H1 (cell line): ENCODE measurements around the gene DYRK1A. TPM values are rescaled to one million over a fixed set of nuclear protein-coding genes. Genes with fewer than 3 reads are reported as not detected.

ENCODE experiments used
- CTCF ChIA-PET: fragments of 300-600 bp; sonication (Branson Sonifier 250); formaldehyde crosslinking; loops from one replicate; lab custom pipeline; 2021; ENCODE audit not compliant: partially characterized antibody; lab: Charles Lee
- POLR2A ChIA-PET: fragments of 300-600 bp; sonication (Branson Sonifier 250); formaldehyde crosslinking; loops from one replicate; lab custom pipeline; 2021; ENCODE audit warnings: inconsistent platforms; ENCODE audit not compliant: partially characterized antibody; lab: Charles Lee
- DNase-seq, 2 experiments: peaks; one replicate each; pipeline versions ENCODE4 v3.0.0 to v3.0.0-alpha.2; 2010 to 2022; ENCODE audit warnings: low spot score in 2 of 2, low read depth in 1 of 2, mixed read lengths in 1 of 2
- FAIRE-seq: peaks from 2 replicates; lab custom pipeline; 2011; peaks lifted over from hg19 to GRCh38; lab: Jason Lieb, UNC
- H2AFZ ChIP-seq: 2 replicates; pipeline ENCODE4 v1.8.1; 2012; ENCODE audit warnings: low read length, inconsistent platforms
- H2AK5ac ChIP-seq: 2 replicates; pipeline ENCODE4 v1.6.1; 2013; ENCODE audit warnings: low read depth, low read length
- H2BK120ac ChIP-seq: replicated peaks from 2 replicates; pipeline ENCODE3; 2013; ENCODE audit warnings: low read depth, low read length, inconsistent platforms
- H2BK12ac ChIP-seq: 2 replicates; pipeline ENCODE4 v1.6.1; 2013; ENCODE audit warnings: low read depth, low read length
- H2BK15ac ChIP-seq: 2 replicates; pipeline ENCODE4 v1.6.1; 2013; ENCODE audit warnings: low read length
- H2BK20ac ChIP-seq: 2 replicates; pipeline ENCODE4 v1.6.1; 2013; ENCODE audit warnings: low read length
- H2BK5ac ChIP-seq: 2 replicates; pipeline ENCODE4 v1.6.1; 2013; ENCODE audit warnings: low read depth, low read length
- H3K14ac ChIP-seq: 2 replicates; pipeline ENCODE4 v1.6.1; 2013; ENCODE audit warnings: inconsistent platforms; ENCODE audit not compliant: insufficient read length
- H3K18ac ChIP-seq: 2 replicates; pipeline ENCODE4 v1.6.1; 2013; ENCODE audit warnings: low read length; ENCODE audit errors: extremely low read depth
- H3K23ac ChIP-seq: 2 replicates; pipeline ENCODE4 v1.6.1; 2013; ENCODE audit warnings: inconsistent platforms; ENCODE audit not compliant: insufficient read length
- H3K23me2 ChIP-seq: 2 replicates; pipeline ENCODE4 v1.6.1; 2013; ENCODE audit warnings: low read depth, low read length
- H3K27ac ChIP-seq: 2 replicates; pipeline ENCODE4 v1.6.1; 2011; ENCODE audit warnings: low read depth, low read length, inconsistent platforms
- H3K27me3 ChIP-seq, 4 experiments: replicated peaks in 1 of 4; 1 replicate in 1 of 4; 2 replicates in 3 of 4; pipeline versions ENCODE4 v1.6.1 to v1.8.1; 2011 to 2013; ENCODE audit warnings: low read length in 3 of 4, mild to moderate bottlenecking in 3 of 4, inconsistent platforms in 2 of 4, mixed read lengths in 2 of 4, moderate library complexity in 1 of 4; ENCODE audit not compliant: control insufficient read depth in 3 of 4, insufficient read depth in 3 of 4; ENCODE audit errors: extremely low read depth in 1 of 4
- H3K36me3 ChIP-seq, 4 experiments: 2 replicates each; pipeline versions ENCODE4 v1.6.1 to v1.8.1; 2011 to 2013; ENCODE audit warnings: mild to moderate bottlenecking in 4 of 4, low read length in 3 of 4, moderate library complexity in 2 of 4, control low read depth in 1 of 4, inconsistent platforms in 1 of 4; ENCODE audit not compliant: insufficient read depth in 4 of 4, control insufficient read depth in 2 of 4
- H3K4ac ChIP-seq: replicated peaks from 2 replicates; pipeline ENCODE3; 2013; ENCODE audit warnings: low read length, low read depth, mixed read lengths, inconsistent platforms; ENCODE audit not compliant: insufficient read length
- H3K4me1 ChIP-seq, 4 experiments: replicated peaks in 1 of 4; 1 replicate in 1 of 4; 2 replicates in 3 of 4; pipeline versions ENCODE4 v1.6.1 to v1.8.1; 2011 to 2013; ENCODE audit warnings: low read length in 3 of 4, inconsistent platforms in 2 of 4, mixed read lengths in 1 of 4; ENCODE audit not compliant: insufficient read depth in 4 of 4, control insufficient read depth in 3 of 4
- H3K4me2 ChIP-seq, 2 experiments: 2 replicates each; pipeline versions ENCODE4 v1.6.1 to v1.8.1; 2011 to 2013; ENCODE audit warnings: low read depth in 2 of 2, low read length in 2 of 2, control low read depth in 1 of 2, inconsistent platforms in 1 of 2, mild to moderate bottlenecking in 1 of 2; ENCODE audit not compliant: insufficient read depth in 1 of 2
- H3K4me3 ChIP-seq, 4 experiments: fragments of 200-600, 300-600 bp in 1 of 4; sonication (generic), shearing (Covaris generic), sonication (Bioruptor Twin) in 1 of 4; 2 replicates each; pipeline versions ENCODE4 v1.5.1 to v1.8.1; 2011 to 2016; ENCODE audit warnings: low read length in 4 of 4, low read depth in 3 of 4, control low read depth in 2 of 4, inconsistent platforms in 2 of 4, mild to moderate bottlenecking in 2 of 4, mixed read lengths in 1 of 4, moderate library complexity in 1 of 4; ENCODE audit not compliant: insufficient read depth in 2 of 4; ENCODE audit errors: extremely low read depth in 1 of 4
- H3K56ac ChIP-seq: replicated peaks from 2 replicates; pipeline ENCODE3; 2013; ENCODE audit warnings: low read depth, mild to moderate bottlenecking, mixed read lengths, low read length, inconsistent platforms; ENCODE audit not compliant: insufficient read length
- H3K79me1 ChIP-seq: 2 replicates; pipeline ENCODE4 v1.6.1; 2013; ENCODE audit warnings: low read depth, low read length, control low read depth
- H3K79me2 ChIP-seq, 2 experiments: 2 replicates each; pipeline versions ENCODE4 v1.6.1 to v1.8.1; 2012 to 2013; ENCODE audit warnings: low read length in 2 of 2, mild to moderate bottlenecking in 2 of 2, inconsistent platforms in 1 of 2; ENCODE audit not compliant: insufficient read depth in 2 of 2, control insufficient read depth in 1 of 2
- H3K9ac ChIP-seq, 4 experiments: replicated peaks in 1 of 4; 1 replicate in 1 of 4; 2 replicates in 3 of 4; pipeline versions ENCODE4 v1.6.1 to v1.8.1; 2011 to 2013; ENCODE audit warnings: low read depth in 3 of 4, low read length in 3 of 4, control low read depth in 2 of 4, mild to moderate bottlenecking in 2 of 4, moderate library complexity in 2 of 4, inconsistent platforms in 1 of 4; ENCODE audit errors: extremely low read depth in 1 of 4
- H3K9me3 ChIP-seq, 2 experiments: 2 replicates each; pipeline versions ENCODE4 v1.6.1 to v1.8.1; 2012 to 2013; ENCODE audit warnings: mild to moderate bottlenecking in 2 of 2, moderate library complexity in 2 of 2, control low read depth in 1 of 2, inconsistent platforms in 1 of 2, low read depth in 1 of 2, low read length in 1 of 2, mixed read lengths in 1 of 2; ENCODE audit not compliant: insufficient read depth in 2 of 2
- H4K20me1 ChIP-seq, 2 experiments: replicated peaks in 1 of 2; 2 replicates each; pipeline versions ENCODE3 to v1.8.1; 2011 to 2013; ENCODE audit warnings: inconsistent platforms in 2 of 2, low read length in 2 of 2, mild to moderate bottlenecking in 1 of 2; ENCODE audit not compliant: insufficient read depth in 2 of 2, control insufficient read depth in 1 of 2
- H4K5ac ChIP-seq: 2 replicates; pipeline ENCODE4 v1.6.1; 2013; ENCODE audit warnings: low read length, low read depth, mixed read lengths, inconsistent platforms; ENCODE audit not compliant: insufficient read length
- H4K8ac ChIP-seq: 2 replicates; pipeline ENCODE4 v1.8.0; 2013; ENCODE audit warnings: mild to moderate bottlenecking, moderate library complexity, low read length, inconsistent platforms; ENCODE audit not compliant: insufficient read depth; ENCODE audit errors: extremely low read depth
- H4K91ac ChIP-seq: replicated peaks from 2 replicates; pipeline ENCODE3; 2013; ENCODE audit warnings: low read length, mixed read lengths, inconsistent platforms; ENCODE audit not compliant: insufficient read length
- BACH1 ChIP-seq: IDR thresholded peaks from 2 replicates; pipeline ENCODE4 v1.6.1; 2012; ENCODE audit warnings: low read length, improper control_type of control experiment
- BRCA1 ChIP-seq: IDR thresholded peaks from 2 replicates; pipeline ENCODE4 v1.6.1; 2012; ENCODE audit warnings: low read depth, low read length, improper control_type of control experiment
- EZH2 ChIP-seq: fragments of 200-600 bp; sonication (generic); IDR thresholded peaks from 2 replicates; pipeline ENCODE4 v1.7.1; 2012; ENCODE audit warnings: low read depth, mild to moderate bottlenecking, moderate library complexity, low read length, inconsistent platforms; ENCODE audit not compliant: severe bottlenecking
- GTF2F1 ChIP-seq: IDR thresholded peaks from 2 replicates; pipeline ENCODE4 v1.6.1; 2012; ENCODE audit warnings: low read depth, low read length, improper control_type of control experiment, borderline replicate concordance
- KDM1A ChIP-seq: fragments of 200-600, 300-600 bp; sonication (generic); IDR thresholded peaks from 2 replicates; pipeline ENCODE4 v1.7.1; 2016; ENCODE audit warnings: mild to moderate bottlenecking, low read length, borderline replicate concordance
- MAFK ChIP-seq: IDR thresholded peaks from 2 replicates; pipeline ENCODE4 v1.6.1; 2012; ENCODE audit warnings: low read depth, mild to moderate bottlenecking, improper control_type of control experiment, low read length
- RXRA ChIP-seq: IDR thresholded peaks from 2 replicates; pipeline ENCODE4 v1.6.1; 2011; ENCODE audit warnings: low read depth, mild to moderate bottlenecking, low read length, moderate library complexity; ENCODE audit not compliant: insufficient read depth
- SAP30 ChIP-seq: fragments of 300-600 bp; sonication (generic); IDR thresholded peaks from 2 replicates; pipeline ENCODE4 v1.7.1; 2012; ENCODE audit warnings: low read length, moderate library complexity, mild to moderate bottlenecking, inconsistent platforms; ENCODE audit not compliant: insufficient read depth, insufficient replicate concordance
- SP1 ChIP-seq: IDR thresholded peaks from 2 replicates; pipeline ENCODE4 v1.6.1; 2011; ENCODE audit warnings: low read depth, low read length
- SUZ12 ChIP-seq: fragments of 200-600 bp; sonication (generic); IDR thresholded peaks from 2 replicates; pipeline ENCODE4 v1.6.1; 2012; ENCODE audit warnings: mild to moderate bottlenecking, inconsistent platforms, low read length, moderate library complexity, mixed read lengths
- WGBS, 2 experiments: shearing (Covaris generic) in 1 of 2; methylation state at CpG; one replicate each; pipeline versions ENCODE4 v1.1.6 to v1.1.7; 2013 to 2015; ENCODE audit warnings: low lambda C conversion rate in 2 of 2, mixed read lengths in 2 of 2, inconsistent platforms in 1 of 2, low coverage in 1 of 2, missing lambda C conversion rate in 1 of 2; ENCODE audit not compliant: insufficient replicate concordance in 2 of 2, insufficient coverage in 1 of 2, insufficient read length in 1 of 2; ENCODE audit errors: extremely low coverage in 1 of 2, missing lambda C conversion rate in 1 of 2; 5-methylcytosine and 5-hydroxymethylcytosine counted together
- polyA plus RNA-seq, 7 experiments: library from polyadenylated mRNA; depleted of rRNA in 3 of 7; stranded (reverse) in 5 of 7; unstranded in 2 of 7; fragments of >200 nt in 5 of 7; fragments of 200-250 nt in 2 of 7; gene quantifications; 1 replicate in 5 of 7; 2 replicates in 1 of 7; 4 replicates in 1 of 7; pipeline versions ENCODE4 v1.2.1 to v1.2.3, GENCODE V29; 2011 to 2013; ENCODE audit warnings: missing spikeins in 2 of 7, mixed read lengths in 2 of 7
- total RNA-seq: library from RNA; stranded (reverse); fragmentation: NEBNext Ultra II Directional; extraction: Animal tissue kit (Norgen Biotek cat#: 25700); gene quantifications from 2 replicates; pipeline ENCODE4 v1.2.1, GENCODE V29; 2021
- TF ChIP-seq, protein P1 (sequence below), 3 experiments: IDR thresholded peaks; 1 replicate in 2 of 3; 2 replicates in 1 of 3; pipeline versions ENCODE4 v1.5.1 to v1.6.1; 2011; ENCODE audit warnings: low read length in 3 of 3, mild to moderate bottlenecking in 3 of 3, inconsistent platforms in 2 of 3, low read depth in 1 of 3, moderate library complexity in 1 of 3; ENCODE audit not compliant: insufficient read depth in 1 of 3; ENCODE audit errors: control extremely low read depth in 1 of 3

DYRK1A gene
- total and polyA plus RNA-seq, 2 of the 8 experiments (the other 6 are each of a cell fraction or from before 2014, with no cell fraction given) = 61.1 to 62.2 TPM

DNA sequence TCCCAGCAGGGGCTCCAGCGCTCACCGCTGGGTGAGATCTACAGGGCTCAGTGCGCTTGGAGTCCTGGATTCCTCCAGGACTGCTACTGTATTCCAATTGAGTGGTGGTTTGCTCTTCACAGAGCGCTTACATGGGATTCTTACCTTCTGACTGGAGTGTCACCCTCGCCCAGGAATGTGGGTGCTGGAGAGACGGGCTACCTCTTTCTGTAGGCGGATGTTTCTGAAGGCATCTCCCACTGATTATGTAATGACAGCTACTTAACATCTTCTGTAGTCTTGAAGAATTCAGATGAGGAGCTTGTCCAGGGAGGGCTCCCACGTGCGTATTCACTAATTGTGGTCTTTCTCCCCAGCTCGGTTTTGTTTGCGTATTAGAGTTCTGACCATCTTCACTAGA is 154.2 kb downstream of the DYRK1A start:
- no peak overlapping the region for H3K4me2 ChIP-seq
- ChIA-PET POLR2A (interaction anchor here (2.2 kb wide), 1 partner anchor 9 kb away, joined by 6 read pairs; no protein-coding TSS in a partner anchor), CTCF (interaction anchor here (1.0 to 1.8 kb wide), 4 partner anchors 8 to 58 kb away, joined by 4 to 6 read pairs (median 4); no protein-coding TSS in a partner anchor)
- H2BK120ac ChIP-seq = no peak overlapping the region
- H2AFZ ChIP-seq = no peak overlapping the region
- FAIRE-seq (no peak), DNase-seq (no peak)
- H3K23me2 ChIP-seq = no peaks in the 10 kb centered on the region
- H2BK15ac ChIP-seq = 0 out of 2 replicates have a peak overlapping the region, but pooled peaks have one; percentile 23
- peaks cover 0 to 13% (median 6%) of the 10 kb centered on the region in 4 experiments; a peak in 2 of 8 replicates for H3K36me3 ChIP-seq
- H3K79me1 ChIP-seq = no peaks in the 10 kb centered on the region
- H3K18ac ChIP-seq = no peak overlapping the region
- H2BK12ac ChIP-seq = no peak overlapping the region
- no peak overlapping the region for H4K91ac ChIP-seq
- no peak overlapping the region for H2AK5ac ChIP-seq
- no peak overlapping the region for H2BK5ac ChIP-seq
- no peaks in the 10 kb centered on the region for H3K9me3 ChIP-seq
- H4K8ac ChIP-seq = no peak overlapping the region
- H3K27ac ChIP-seq = no peak overlapping the region
- no peak overlapping the region for H4K5ac ChIP-seq
- H2BK20ac ChIP-seq = no peak overlapping the region
- no peak overlapping the region for H3K9ac ChIP-seq
- no peak overlapping the region for H3K4me3 ChIP-seq
- H3K14ac ChIP-seq = no peak overlapping the region
- H3K4me1 ChIP-seq = peaks cover 2 to 10% (median 5%) of the 10 kb centered on the region in 4 experiments; a peak in 5 of 7 replicates
- WGBS, 2 experiments = 91% methylated on average over 11 of the region's 11 CpGs; no CpG with 5 or more reads in 1 of the 2 experiments
- H3K79me2 ChIP-seq = no peaks in the 10 kb centered on the region
- no peak overlapping the region for H3K4ac ChIP-seq
- H3K23ac ChIP-seq = no peak overlapping the region
- no peaks in the 10 kb centered on the region for H4K20me1 ChIP-seq
- no peaks in the 10 kb centered on the region for H3K27me3 ChIP-seq
- no peak overlapping the region for H3K56ac ChIP-seq
- TF ChIP-seq KDM1A = no peak
- TF ChIP-seq BACH1 = no peak
- TF ChIP-seq SAP30 = no peak
- no peak for TF ChIP-seq BRCA1
- TF ChIP-seq RXRA = no peak
- no peak for TF ChIP-seq SUZ12
- no peak for TF ChIP-seq GTF2F1
- TF ChIP-seq, protein P1, sequence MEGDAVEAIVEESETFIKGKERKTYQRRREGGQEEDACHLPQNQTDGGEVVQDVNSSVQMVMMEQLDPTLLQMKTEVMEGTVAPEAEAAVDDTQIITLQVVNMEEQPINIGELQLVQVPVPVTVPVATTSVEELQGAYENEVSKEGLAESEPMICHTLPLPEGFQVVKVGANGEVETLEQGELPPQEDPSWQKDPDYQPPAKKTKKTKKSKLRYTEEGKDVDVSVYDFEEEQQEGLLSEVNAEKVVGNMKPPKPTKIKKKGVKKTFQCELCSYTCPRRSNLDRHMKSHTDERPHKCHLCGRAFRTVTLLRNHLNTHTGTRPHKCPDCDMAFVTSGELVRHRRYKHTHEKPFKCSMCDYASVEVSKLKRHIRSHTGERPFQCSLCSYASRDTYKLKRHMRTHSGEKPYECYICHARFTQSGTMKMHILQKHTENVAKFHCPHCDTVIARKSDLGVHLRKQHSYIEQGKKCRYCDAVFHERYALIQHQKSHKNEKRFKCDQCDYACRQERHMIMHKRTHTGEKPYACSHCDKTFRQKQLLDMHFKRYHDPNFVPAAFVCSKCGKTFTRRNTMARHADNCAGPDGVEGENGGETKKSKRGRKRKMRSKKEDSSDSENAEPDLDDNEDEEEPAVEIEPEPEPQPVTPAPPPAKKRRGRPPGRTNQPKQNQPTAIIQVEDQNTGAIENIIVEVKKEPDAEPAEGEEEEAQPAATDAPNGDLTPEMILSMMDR (IDR thresholded peaks at IDR 0.05; ENCODE audit: control extremely low read depth in 1 of 3, insufficient read depth in 1 of 3, low read depth in 1 of 3, low read length in 3 of 3) = no peak
- no peak for TF ChIP-seq EZH2
- TF ChIP-seq SP1 = no peak
- no peak for TF ChIP-seq MAFK
